Mesendoderm (in vitro differentiated cells): ENCODE measurements around the gene SRRM3.
"Not testable (repeated sequence)": the region's sequence is repeated elsewhere in the genome, so short reads cannot be mapped to it uniquely, and the experiment has no call there.

Experiments
- DNase-seq: peaks from one replicate; pipeline ENCODE4 v3.0.0; 2013
- H2AK5ac ChIP-seq: 2 replicates; pipeline ENCODE4 v1.6.1; 2013; ENCODE audit warnings: low read length, inconsistent platforms
- H2BK120ac ChIP-seq: 2 replicates; pipeline ENCODE4 v1.6.1; 2013; ENCODE audit warnings: low read depth, mild to moderate bottlenecking, low read length, moderate library complexity, mixed read lengths
- H2BK15ac ChIP-seq: replicated peaks from 2 replicates; pipeline ENCODE4 v1.6.1; 2013; ENCODE audit warnings: low read depth, mild to moderate bottlenecking, moderate library complexity
- H2BK5ac ChIP-seq: 2 replicates; pipeline ENCODE4 v1.6.1; 2013; ENCODE audit warnings: low read length, inconsistent platforms
- H3K18ac ChIP-seq: 2 replicates; pipeline ENCODE4 v1.6.1; 2013; ENCODE audit warnings: mild to moderate bottlenecking, low read length, mixed read lengths
- H3K23ac ChIP-seq: one replicate; pipeline ENCODE4 v1.6.1; 2013; ENCODE audit warnings: low read length
- H3K27ac ChIP-seq: 2 replicates; pipeline ENCODE4 v1.5.1; 2013; ENCODE audit warnings: low read depth, mild to moderate bottlenecking, inconsistent platforms, low read length, moderate library complexity
- H3K27me3 ChIP-seq: 2 replicates; pipeline ENCODE4 v1.6.1; 2013; ENCODE audit warnings: low read length, control low read depth, mild to moderate bottlenecking, inconsistent platforms; ENCODE audit not compliant: insufficient read depth, poor library complexity
- H3K36me3 ChIP-seq: 2 replicates; pipeline ENCODE4 v1.6.1; 2013; ENCODE audit warnings: low read length, inconsistent platforms; ENCODE audit not compliant: control insufficient read depth, insufficient read depth
- H3K4ac ChIP-seq: one replicate; pipeline ENCODE4 v1.6.1; 2013; ENCODE audit warnings: low read depth, mild to moderate bottlenecking, low read length, moderate library complexity
- H3K4me1 ChIP-seq: 2 replicates; pipeline ENCODE4 v1.6.1; 2013; ENCODE audit warnings: low read depth, low read length, inconsistent platforms; ENCODE audit not compliant: control insufficient read depth
- H3K4me2 ChIP-seq: 2 replicates; pipeline ENCODE4 v1.6.1; 2013; ENCODE audit warnings: low read length
- H3K4me3 ChIP-seq: 2 replicates; pipeline ENCODE4 v1.5.1; 2013; ENCODE audit warnings: mild to moderate bottlenecking, low read length
- H3K56ac ChIP-seq: one replicate; pipeline ENCODE4 v1.6.1; 2013; ENCODE audit warnings: low read length
- H3K79me1 ChIP-seq: 2 replicates; pipeline ENCODE4 v1.6.1; 2013; ENCODE audit warnings: low read length, inconsistent platforms
- H3K79me2 ChIP-seq: 2 replicates; pipeline ENCODE4 v1.6.1; 2013; ENCODE audit warnings: mild to moderate bottlenecking, low read length; ENCODE audit not compliant: control insufficient read depth, insufficient read depth
- H3K9ac ChIP-seq: 2 replicates; pipeline ENCODE4 v1.6.1; 2013; ENCODE audit warnings: low read length, inconsistent platforms
- H4K5ac ChIP-seq: one replicate; pipeline ENCODE4 v1.6.1; 2013; ENCODE audit warnings: low read length
- H4K8ac ChIP-seq: one replicate; pipeline ENCODE4 v1.6.1; 2013; ENCODE audit warnings: low read depth, mild to moderate bottlenecking, control low read depth, low read length, moderate library complexity
- WGBS: extraction: QIAGEN DNeasy Blood & Tissue Kit; methylation state at CpG from one replicate; pipeline ENCODE4 v1.1.7; 2013; ENCODE audit warnings: low lambda C conversion rate, missing lambda C conversion rate; ENCODE audit not compliant: insufficient coverage; ENCODE audit errors: extremely low coverage; 5-methylcytosine and 5-hydroxymethylcytosine counted together

SRRM3 gene

GRCh38 chr7:76269895-76270294 lies 68.2 kb downstream of the SRRM3 start:
- DNase-seq: no peak
- no peaks in the 10 kb centered on the region for H3K79me1 ChIP-seq
- no CpG with 5 or more reads among the region's 5 CpGs for WGBS

GRCh38 chr7:76271384-76271783 lies 69.7 kb downstream of the SRRM3 start:
- not testable (repeated sequence) for H3K79me1 ChIP-seq
- WGBS: no CpG with 5 or more reads among the region's 2 CpGs

More at GRCh38 chr7:76269895-76270294, 68.2 kb downstream of the SRRM3 start:
- H3K4ac ChIP-seq: no peak overlapping the region
- no peaks in the 10 kb centered on the region for H3K27me3 ChIP-seq
- no peak overlapping the region for H3K56ac ChIP-seq
- no peak overlapping the region for H2BK120ac ChIP-seq
- H3K18ac ChIP-seq: no peak overlapping the region
- no peak overlapping the region for H2BK5ac ChIP-seq
- H3K23ac ChIP-seq: no peak overlapping the region
- H4K5ac ChIP-seq: no peak overlapping the region
- no peak overlapping the region for H4K8ac ChIP-seq
- H3K4me2 ChIP-seq: no peak overlapping the region
- H3K4me3 ChIP-seq: no peak overlapping the region
- H2AK5ac ChIP-seq: no peak overlapping the region
- no peak overlapping the region for H3K27ac ChIP-seq
- H3K79me2 ChIP-seq: no peaks in the 10 kb centered on the region
- H3K36me3 ChIP-seq: no peaks in the 10 kb centered on the region
- no peaks in the 10 kb centered on the region for H3K4me1 ChIP-seq
- H3K9ac ChIP-seq: no peak overlapping the region
- H2BK15ac ChIP-seq: no peak overlapping the region

GRCh38 chr7:76272142-76272541 lies 70.4 kb downstream of the SRRM3 start:
- no peak overlapping the region for H2BK120ac ChIP-seq
- H3K9ac ChIP-seq: no peak overlapping the region
- WGBS: no CpG with 5 or more reads among the region's 6 CpGs
- H3K79me1 ChIP-seq: no peaks in the 10 kb centered on the region
- no peak overlapping the region for H4K8ac ChIP-seq
- H4K5ac ChIP-seq: no peak overlapping the region
- no peak overlapping the region for H3K4me3 ChIP-seq
- H2BK5ac ChIP-seq: no peak overlapping the region
- no peak for DNase-seq
- no peak overlapping the region for H2AK5ac ChIP-seq
- H3K18ac ChIP-seq: no peak overlapping the region
- no peak overlapping the region for H3K4ac ChIP-seq
- no peak overlapping the region for H3K23ac ChIP-seq
- H3K79me2 ChIP-seq: no peaks in the 10 kb centered on the region
- no peaks in the 10 kb centered on the region for H3K36me3 ChIP-seq
- H3K27me3 ChIP-seq: no peaks in the 10 kb centered on the region
- no peak overlapping the region for H3K4me2 ChIP-seq
- no peak overlapping the region for H3K56ac ChIP-seq
- no peak overlapping the region for H2BK15ac ChIP-seq
- H3K27ac ChIP-seq: no peak overlapping the region
- no peaks in the 10 kb centered on the region for H3K4me1 ChIP-seq

More at GRCh38 chr7:76271384-76271783, 69.7 kb downstream of the SRRM3 start:
- not testable (repeated sequence) for H2AK5ac ChIP-seq, DNase-seq, H2BK15ac ChIP-seq, H3K56ac ChIP-seq, H3K4ac ChIP-seq, H4K8ac ChIP-seq, H3K27me3 ChIP-seq, H3K4me3 ChIP-seq, H4K5ac ChIP-seq, H3K79me2 ChIP-seq, H3K9ac ChIP-seq, H3K4me2 ChIP-seq, H3K18ac ChIP-seq, H3K27ac ChIP-seq, H3K4me1 ChIP-seq, H3K23ac ChIP-seq, H3K36me3 ChIP-seq, H2BK5ac ChIP-seq, H2BK120ac ChIP-seq

- Histone ChIP-seq H3K27ac (no peak overlapping the region), H3K23ac (no peak overlapping the region), H3K27me3 (no peaks in the 10 kb centered on the region), H3K79me2 (no peaks in the 10 kb centered on the region), H3K56ac (peak overlapping the region; percentile 49), H3K18ac (no peak overlapping the region), H2AK5ac (no peak overlapping the region), H3K79me1 (no peaks in the 10 kb centered on the region), H2BK5ac (no peak overlapping the region), H3K4ac (no peak overlapping the region), H2BK120ac (no peak overlapping the region), H3K4me3 (no peak overlapping the region), H3K36me3 (no peaks in the 10 kb centered on the region), H3K4me2 (no peak overlapping the region), H3K9ac (no peak overlapping the region), H4K5ac (no peak overlapping the region), H2BK15ac (no peak overlapping the region), H3K4me1 (no peaks in the 10 kb centered on the region), H4K8ac (no peak overlapping the region)
- no peak for DNase-seq
- WGBS: no CpG with 5 or more reads among the region's 7 CpGs
These were observed 71.3 kb downstream of the SRRM3 start for GRCh38 chr7:76272851-76273497.

- Histone ChIP-seq H3K56ac (no peak overlapping the region), H3K36me3 (no peaks in the 10 kb centered on the region), H3K18ac (no peak overlapping the region), H3K4ac (no peak overlapping the region), H4K8ac (no peak overlapping the region), H3K4me1 (no peaks in the 10 kb centered on the region), H2AK5ac (no peak overlapping the region), H3K27me3 (no peaks in the 10 kb centered on the region), H3K23ac (no peak overlapping the region), H4K5ac (no peak overlapping the region), H2BK120ac (no peak overlapping the region), H3K4me3 (no peak overlapping the region), H3K27ac (no peak overlapping the region), H3K79me2 (no peaks in the 10 kb centered on the region), H2BK5ac (no peak overlapping the region), H3K4me2 (no peak overlapping the region), H2BK15ac (no peak overlapping the region), H3K79me1 (no peaks in the 10 kb centered on the region), H3K9ac (no peak overlapping the region)
- no CpG with 5 or more reads among the region's 5 CpGs for WGBS
- DNase-seq: no peak
These were observed 71.8 kb downstream of the SRRM3 start for GRCh38 chr7:76273503-76273902.

- H2BK15ac ChIP-seq: no peak overlapping the region
- no peak overlapping the region for H3K23ac ChIP-seq
- H3K56ac ChIP-seq: no peak overlapping the region
- no CpG with 5 or more reads among the region's 1 CpG for WGBS
- no peaks in the 10 kb centered on the region for H3K79me2 ChIP-seq
- peaks cover 12% of the 10 kb centered on the region for H3K27me3 ChIP-seq
- H3K4me3 ChIP-seq: no peak overlapping the region
- peak; percentile 40 for DNase-seq
- H2AK5ac ChIP-seq: no peak overlapping the region
- no peak overlapping the region for H4K8ac ChIP-seq
- H3K4me1 ChIP-seq: no peaks in the 10 kb centered on the region
- H3K36me3 ChIP-seq: no peaks in the 10 kb centered on the region
- H3K18ac ChIP-seq: no peak overlapping the region
- H3K27ac ChIP-seq: no peak overlapping the region
- H4K5ac ChIP-seq: no peak overlapping the region
- H2BK5ac ChIP-seq: no peak overlapping the region
- H2BK120ac ChIP-seq: no peak overlapping the region
- H3K4ac ChIP-seq: no peak overlapping the region
- no peaks in the 10 kb centered on the region for H3K79me1 ChIP-seq
- no peak overlapping the region for H3K4me2 ChIP-seq
- no peak overlapping the region for H3K9ac ChIP-seq
These were observed 76.8 kb downstream of the SRRM3 start for GRCh38 chr7:76278540-76278939.
